AG09309 (cell line): Measurements from ENCODE around the gene DCTPP1.
A peak's percentile ranks its signal among the peaks of the same experiment; 100 is the strongest.
"Not testable (repeated sequence)": the region's sequence is repeated elsewhere in the genome, so short reads cannot be mapped to it uniquely, and the experiment has no call there.

Experiments used
- DNase-seq: peaks from one replicate; pipeline ENCODE4 v3.0.0-alpha.2; 2010; ENCODE audit warnings: low read depth
- H3K4me3 ChIP-seq: 2 replicates; pipeline ENCODE4 v1.5.1; 2011; ENCODE audit warnings: mild to moderate bottlenecking, low read depth, low read length, moderate library complexity; ENCODE audit not compliant: control insufficient read depth
- TF ChIP-seq, protein P1 (sequence below): IDR thresholded peaks from 2 replicates; pipeline ENCODE4 v1.5.1; 2011; ENCODE audit warnings: mild to moderate bottlenecking, low read depth, low read length, inconsistent platforms; ENCODE audit not compliant: insufficient read depth, control insufficient read depth; ENCODE audit errors: missing control alignments

Gene DCTPP1

DNA sequence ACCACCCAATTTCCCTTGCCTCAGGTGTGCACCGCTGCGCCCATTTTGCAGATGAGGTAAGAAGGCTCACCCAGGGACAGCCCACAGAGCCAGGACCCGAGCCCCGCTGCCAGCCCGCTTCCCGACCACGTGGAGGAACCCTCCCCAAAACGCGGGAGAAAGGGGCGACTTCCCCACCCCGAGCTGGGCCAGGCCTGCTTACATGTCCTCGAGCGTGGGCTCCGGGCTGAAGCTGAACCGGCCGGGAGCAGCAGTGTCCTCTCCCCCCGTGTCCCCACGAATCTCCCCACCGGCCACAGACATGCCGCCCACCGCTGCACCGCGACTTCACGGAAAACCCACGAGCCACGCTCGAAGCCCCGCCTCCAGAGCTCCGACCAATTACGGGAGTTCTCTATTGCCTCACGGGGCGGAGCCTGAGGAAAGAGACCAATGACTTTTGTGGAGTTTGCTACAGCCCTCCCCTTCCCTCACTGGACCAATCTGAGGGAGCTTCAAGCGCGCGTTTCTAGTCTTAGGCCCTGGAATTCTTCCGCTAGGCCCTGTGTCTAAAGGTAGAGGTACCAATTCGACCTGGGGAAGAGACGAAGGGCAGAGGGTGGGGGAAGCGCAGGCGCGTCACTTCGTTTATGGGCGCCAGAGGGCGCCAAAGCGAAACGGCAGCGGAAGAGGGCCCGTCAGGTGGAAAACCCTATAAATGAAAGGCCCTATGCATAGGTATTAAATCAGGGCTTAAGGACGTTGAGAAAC, at the start of gene DCTPP1:
Gene DCTPP1 (minus strand): TSS at position 353 of the 750 bp plus-strand sequence. CDS start 50 bp downstream, at position 303.
- H3K4me3 ChIP-seq: peak within 1 kb of the TSS; percentile 70
- TF ChIP-seq, protein P1, sequence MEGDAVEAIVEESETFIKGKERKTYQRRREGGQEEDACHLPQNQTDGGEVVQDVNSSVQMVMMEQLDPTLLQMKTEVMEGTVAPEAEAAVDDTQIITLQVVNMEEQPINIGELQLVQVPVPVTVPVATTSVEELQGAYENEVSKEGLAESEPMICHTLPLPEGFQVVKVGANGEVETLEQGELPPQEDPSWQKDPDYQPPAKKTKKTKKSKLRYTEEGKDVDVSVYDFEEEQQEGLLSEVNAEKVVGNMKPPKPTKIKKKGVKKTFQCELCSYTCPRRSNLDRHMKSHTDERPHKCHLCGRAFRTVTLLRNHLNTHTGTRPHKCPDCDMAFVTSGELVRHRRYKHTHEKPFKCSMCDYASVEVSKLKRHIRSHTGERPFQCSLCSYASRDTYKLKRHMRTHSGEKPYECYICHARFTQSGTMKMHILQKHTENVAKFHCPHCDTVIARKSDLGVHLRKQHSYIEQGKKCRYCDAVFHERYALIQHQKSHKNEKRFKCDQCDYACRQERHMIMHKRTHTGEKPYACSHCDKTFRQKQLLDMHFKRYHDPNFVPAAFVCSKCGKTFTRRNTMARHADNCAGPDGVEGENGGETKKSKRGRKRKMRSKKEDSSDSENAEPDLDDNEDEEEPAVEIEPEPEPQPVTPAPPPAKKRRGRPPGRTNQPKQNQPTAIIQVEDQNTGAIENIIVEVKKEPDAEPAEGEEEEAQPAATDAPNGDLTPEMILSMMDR: peak; percentile 70
- DNase-seq: peak; percentile 92

DNA sequence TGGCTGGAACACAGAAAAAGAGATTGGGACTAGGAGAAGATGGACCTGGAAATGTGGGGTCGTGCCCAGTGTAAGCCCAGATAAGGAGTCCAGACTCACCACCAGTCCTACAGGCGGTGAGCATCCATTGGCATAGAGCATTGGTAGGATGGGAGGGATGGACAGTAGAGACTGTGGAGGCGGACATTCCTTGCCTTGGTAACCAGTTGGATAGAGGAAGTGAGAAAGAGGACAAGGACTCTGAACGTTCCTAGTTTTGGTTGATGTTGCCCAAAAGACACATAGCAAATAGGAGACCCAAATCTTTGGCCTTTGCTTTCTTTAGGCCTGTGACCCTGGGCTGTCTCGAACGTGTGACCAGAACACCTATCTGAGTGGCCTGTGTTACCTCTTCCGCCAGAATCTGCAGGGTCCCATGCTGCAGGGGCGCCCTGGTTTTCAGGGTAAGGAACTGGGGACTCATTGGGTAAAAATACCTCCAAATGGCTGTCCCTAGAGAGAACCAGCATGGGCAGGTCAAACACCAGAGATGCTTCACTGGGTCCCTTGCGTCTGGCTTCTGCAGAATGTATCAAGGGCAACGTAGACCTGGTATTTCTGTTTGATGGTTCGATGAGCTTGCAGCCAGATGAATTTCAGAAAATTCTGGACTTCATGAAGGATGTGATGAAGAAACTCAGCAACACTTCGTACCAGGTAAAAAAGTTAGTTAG, 49.1 kb upstream of the DCTPP1 start:
- DNase-seq: no peak
- no peak overlapping the region for H3K4me3 ChIP-seq
- TF ChIP-seq, protein P1: no peak

DNA sequence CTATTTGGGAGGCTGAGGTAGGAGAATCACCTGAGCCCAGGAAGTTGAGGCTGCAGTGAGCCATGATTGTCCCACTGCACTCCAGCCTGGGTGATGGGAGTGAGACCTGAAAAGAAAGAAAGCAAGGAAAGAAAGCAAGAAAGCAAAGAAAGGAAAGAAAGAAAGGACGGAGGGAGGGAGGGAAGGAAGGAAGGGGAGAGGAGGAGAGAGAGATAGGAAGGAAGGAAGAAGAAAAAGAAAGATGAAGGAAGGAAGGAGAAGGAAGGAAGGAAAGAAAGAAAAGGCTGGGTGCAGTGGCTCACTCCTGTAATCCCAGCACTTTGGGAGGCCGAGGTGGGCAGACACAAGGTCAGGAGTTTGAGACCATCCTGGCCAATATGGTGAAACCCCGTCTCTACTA, 47.9 kb upstream of the DCTPP1 start:
- DNase-seq, H3K4me3 ChIP-seq: not testable (repeated sequence)

DNA sequence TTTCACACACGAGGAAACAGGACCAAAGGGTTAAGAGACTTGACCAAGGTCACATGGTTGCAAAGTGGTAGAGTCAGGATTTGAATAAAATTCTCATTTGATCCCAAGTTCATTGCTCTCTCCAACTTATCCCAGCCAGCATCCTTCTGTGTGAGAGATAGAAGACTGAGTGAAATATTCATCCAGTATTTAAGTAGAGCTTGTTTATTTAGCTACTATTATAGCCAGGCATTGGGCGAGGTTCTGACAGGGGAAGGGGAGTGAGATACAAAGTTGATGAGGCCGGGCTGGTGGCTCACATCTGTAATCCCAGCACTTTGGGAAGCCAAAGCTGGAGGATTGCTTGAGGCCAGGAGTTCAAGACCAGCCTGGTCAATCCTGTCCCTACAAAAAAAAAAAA, 47.2 kb upstream of the DCTPP1 start:
- TF ChIP-seq, protein P1: no peak
- H3K4me3 ChIP-seq: no peak overlapping the region
- no peak for DNase-seq

DNA sequence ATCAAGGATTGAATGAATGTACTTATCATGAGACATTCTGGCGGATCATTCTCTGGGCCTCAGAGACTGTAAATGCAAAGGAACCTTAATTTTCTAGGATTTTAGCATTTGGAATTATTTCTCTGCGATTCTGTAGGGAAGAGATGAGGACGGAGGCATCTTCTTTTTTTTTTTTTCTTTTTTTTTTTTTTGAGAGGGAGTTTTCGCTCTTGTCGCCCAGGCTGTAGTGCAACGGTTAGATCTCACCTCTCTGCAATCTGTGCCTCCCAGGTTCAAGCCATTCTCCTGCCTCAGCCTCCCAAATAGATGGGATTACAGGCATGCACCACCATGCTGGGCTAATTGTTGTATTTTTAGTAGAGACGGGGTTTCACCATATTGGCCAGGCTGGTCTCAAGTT, 44.9 kb upstream of the DCTPP1 start:
- TF ChIP-seq, protein P1: no peak
- H3K4me3 ChIP-seq: no peak overlapping the region
- DNase-seq: no peak

DNA sequence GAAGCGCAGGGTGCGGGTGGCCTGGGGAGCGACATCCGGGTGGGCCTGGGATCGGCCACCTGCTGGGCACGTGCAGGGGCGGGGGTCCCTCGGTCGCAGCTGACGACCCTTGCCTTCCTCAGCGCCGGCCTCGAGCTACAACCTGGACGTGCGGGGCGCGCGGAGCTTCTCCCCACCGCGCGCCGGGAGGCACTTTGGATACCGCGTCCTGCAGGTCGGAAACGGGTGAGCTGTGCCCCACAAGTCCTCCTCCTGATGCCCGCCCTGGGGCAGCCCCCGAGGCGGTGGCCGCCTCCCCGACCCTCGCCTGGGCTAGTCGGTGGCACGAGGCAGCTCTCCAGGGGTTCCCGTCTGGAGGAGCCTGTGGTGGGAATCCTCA, 44.2 kb upstream of the DCTPP1 start:
- TF ChIP-seq, protein P1: no peak
- DNase-seq: no peak
- H3K4me3 ChIP-seq: no peak overlapping the region

DNA sequence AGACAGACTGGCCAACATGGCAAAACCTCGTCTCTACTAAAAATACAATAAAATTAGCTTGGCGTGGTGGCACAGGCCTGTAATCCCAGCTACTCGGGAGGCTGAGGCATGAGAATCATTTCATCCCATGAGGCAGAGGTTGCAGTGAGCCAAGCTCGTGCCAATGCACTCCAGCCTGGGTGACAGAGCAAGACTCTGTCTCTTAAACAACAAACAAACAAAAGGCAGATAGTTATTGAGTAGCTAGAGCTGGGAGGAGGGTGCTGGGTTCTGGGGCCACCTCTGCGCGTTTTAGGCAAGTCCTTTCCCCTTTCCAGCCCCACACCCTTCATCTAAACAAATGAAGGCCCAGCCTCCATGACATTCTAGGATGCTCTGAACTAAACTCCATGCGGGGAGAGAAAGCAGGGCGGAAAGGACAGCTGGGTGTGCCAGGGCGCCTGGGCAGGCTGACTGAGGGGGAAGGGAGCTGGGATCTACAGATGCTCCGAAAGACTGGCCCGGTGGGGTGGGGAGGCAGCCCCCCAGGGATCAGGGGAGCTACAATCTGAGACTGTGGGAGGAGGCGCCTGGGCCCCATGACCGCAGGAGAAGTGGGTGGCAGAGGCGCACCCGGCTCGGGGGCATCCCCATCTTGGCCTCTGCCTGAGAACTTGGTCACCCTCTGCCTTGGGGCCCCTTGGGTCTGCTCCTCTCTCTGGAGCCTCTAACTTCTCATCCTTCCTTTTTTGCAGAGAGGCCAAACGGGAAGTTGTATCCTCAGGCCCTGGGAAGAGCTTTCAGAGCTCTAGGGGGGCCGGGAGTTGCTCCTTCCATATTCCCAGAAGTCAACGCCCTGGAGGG, 43.6 kb upstream of the DCTPP1 start:
- TF ChIP-seq, protein P1: no peak
- DNase-seq: no peak
- no peak overlapping the region for H3K4me3 ChIP-seq
